Astrocyte of the hippocampus (primary cell): ENCODE results near the gene HMGXB4.

ENCODE experiments used
- DNase-seq: peaks from one replicate; pipeline ENCODE4 v3.0.0; 2011; ENCODE audit warnings: low read depth, low spot score

The HMGXB4 gene

GRCh38 chr22:35326854-35327562 is 69.7 kb downstream of the HMGXB4 start:
- no peak for DNase-seq

- no peak for DNase-seq
These were observed 70.6 kb downstream of the HMGXB4 start for GRCh38 chr22:35327690-35328471.

DNA sequence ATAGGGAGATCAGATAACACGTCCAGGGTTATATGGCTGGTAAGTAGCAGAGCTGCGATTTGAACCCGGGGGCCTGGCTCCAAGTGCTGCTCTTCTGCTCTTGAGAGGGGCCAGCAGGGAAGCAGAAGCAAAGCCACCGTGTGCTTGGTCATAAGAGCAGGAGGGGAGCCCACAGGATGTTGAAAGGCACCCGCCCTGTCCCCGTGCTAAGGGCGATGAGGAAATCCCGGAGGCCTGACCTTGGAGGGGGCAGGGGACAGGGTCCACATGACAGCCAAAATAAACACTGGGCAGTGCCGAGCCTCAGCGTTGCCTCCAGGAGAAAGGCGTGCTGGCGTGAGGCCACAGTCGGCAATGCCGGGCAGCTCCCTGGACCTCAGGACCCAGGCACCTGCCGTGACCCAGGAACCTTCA is 71.2 kb downstream of the HMGXB4 start:
- DNase-seq = no peak

- DNase-seq = no peak
These were observed 72.0 kb downstream of the HMGXB4 start for GRCh38 chr22:35329114-35329847.

DNA sequence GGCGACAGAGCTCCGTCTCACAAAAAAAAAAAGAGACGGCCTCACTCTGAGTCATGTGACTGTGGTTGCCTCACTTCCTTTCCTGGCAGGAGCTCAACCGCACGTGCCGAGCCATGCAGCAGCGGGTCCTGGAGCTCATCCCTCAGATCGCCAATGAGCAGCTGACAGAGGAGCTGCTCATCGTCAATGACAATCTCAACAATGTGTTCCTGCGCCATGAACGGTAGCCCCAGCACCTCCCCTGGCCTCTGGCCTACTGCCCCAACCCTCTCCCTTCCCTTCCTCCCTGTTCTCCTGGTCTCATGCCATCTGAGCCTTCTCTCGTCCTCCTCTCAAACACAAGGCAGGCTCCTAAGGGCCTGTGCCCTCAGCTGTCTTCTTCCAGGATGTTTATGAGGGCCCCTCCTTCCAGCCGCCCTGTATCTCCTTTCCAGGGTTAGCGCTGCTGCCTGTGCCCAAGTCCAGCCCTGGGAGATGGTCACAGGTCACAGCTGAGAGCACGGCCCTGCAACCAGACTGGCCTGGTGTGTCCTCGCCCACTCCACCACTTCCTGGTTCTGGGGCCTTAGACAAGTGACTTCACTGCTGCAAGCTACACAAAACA is 73.1 kb downstream of the HMGXB4 start:
- DNase-seq = peak; percentile 45

- DNase-seq = no peak
These were observed 75.0 kb downstream of the HMGXB4 start for GRCh38 chr22:35332278-35332677.

DNA sequence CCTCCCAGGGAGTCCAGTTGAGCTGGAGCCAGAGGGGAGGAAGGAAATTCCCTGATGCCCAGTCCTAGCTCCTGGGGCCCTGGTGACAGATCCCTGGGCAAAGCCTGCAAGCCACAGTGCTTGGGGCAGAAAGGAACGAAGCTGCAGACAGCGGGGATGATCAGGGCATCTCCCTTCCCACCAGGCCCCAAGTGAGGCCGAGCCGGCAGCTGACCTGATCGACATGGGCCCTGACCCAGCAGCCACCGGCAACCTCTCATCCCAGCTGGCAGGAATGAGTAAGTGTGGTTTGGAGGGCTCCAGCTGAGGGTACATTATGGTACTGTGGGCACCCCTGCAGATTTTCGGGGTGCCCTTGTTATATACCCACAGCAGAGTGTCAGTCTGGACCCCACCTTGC is 75.9 kb downstream of the HMGXB4 start:
- DNase-seq = no peak

- no peak for DNase-seq
These were observed 76.7 kb downstream of the HMGXB4 start for GRCh38 chr22:35334004-35334403.

GRCh38 chr22:35335468-35335867 is 78.2 kb downstream of the HMGXB4 start:
- no peak for DNase-seq

DNA sequence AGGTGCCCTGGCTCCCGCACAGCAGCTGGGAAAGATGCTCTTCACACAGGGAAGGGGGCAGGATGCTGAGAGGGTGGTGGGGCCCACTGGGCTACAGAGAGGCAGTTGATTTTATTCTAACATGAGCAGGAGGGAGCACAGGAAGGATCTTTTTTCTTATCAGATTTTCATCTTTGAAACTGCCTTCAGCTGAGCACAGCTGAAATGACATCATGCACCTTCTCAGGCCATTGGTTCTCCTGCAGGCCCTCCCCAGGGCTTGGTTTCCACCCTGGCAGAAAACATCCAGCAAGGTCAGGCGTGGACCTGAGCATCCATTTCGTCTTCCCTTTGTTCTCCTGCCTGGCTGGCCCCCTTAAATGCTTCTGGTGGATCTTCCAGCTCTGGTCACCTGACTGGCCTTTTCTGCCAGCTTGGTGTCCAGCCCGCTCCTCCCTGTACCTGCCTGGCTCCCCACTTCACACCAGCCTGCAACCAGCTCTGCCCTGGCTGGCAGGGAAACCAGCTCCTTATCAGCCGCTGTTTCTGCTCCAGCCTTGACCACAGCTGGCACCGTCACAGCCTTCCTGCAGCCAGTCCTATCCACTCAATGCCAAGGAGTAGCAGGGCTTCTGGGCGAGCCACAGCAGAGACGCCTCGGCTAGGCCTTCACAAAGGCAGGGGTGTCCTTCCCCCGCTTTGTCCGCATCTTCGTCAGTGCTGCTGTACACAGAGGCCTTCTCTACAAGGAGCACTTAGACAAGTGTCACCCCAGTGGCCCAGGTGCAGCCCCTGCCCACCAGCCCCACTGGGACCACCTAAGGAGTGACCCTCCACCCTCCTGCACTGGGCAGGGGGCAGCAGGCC is 78.9 kb downstream of the HMGXB4 start:
- peak; percentile 41 for DNase-seq

- DNase-seq = no peak
These were observed 80.6 kb downstream of the HMGXB4 start for GRCh38 chr22:35337932-35338331.

DNA sequence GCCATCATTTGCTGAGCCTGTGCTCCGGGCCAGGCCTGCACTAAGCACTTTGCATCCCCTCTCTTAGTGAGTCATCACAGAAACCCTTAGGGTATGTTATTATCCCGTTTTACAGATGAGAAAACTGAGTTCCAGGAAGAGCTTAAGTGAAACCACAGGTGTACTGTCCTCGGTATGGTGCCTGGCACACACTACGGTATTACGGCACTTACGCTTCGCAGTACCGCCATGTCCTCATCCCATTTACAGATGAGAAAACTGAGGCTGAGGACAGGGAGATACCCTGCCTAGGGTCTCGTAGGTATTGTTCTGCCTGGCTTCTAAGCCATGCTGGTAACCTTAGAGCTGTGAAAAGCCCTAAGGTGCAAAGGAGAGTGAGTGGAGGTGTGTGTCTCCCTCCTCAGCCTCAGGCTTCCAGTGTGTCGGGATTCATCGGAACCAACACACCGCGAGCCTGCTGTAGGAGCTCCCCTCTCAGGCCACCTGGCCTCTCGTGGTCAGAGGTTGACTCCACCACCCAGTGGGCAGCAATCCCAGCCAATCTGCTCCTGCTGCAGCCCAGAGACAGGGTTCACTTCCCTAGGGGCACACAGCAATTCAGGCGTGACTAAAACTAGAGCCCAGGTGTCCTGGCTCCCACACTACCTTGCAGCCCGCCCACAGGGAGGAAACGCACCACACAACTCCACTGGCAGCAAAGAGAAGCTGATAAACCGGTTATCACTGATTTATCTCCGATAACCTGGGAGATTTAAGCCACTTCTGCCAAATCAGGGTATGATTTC is 84.0 kb downstream of the HMGXB4 start:
- DNase-seq = no peak

GRCh38 chr22:35342390-35342789 is 85.1 kb downstream of the HMGXB4 start:
- DNase-seq = no peak

GRCh38 chr22:35343664-35344550 is 86.6 kb downstream of the HMGXB4 start:
- DNase-seq = no peak

DNA sequence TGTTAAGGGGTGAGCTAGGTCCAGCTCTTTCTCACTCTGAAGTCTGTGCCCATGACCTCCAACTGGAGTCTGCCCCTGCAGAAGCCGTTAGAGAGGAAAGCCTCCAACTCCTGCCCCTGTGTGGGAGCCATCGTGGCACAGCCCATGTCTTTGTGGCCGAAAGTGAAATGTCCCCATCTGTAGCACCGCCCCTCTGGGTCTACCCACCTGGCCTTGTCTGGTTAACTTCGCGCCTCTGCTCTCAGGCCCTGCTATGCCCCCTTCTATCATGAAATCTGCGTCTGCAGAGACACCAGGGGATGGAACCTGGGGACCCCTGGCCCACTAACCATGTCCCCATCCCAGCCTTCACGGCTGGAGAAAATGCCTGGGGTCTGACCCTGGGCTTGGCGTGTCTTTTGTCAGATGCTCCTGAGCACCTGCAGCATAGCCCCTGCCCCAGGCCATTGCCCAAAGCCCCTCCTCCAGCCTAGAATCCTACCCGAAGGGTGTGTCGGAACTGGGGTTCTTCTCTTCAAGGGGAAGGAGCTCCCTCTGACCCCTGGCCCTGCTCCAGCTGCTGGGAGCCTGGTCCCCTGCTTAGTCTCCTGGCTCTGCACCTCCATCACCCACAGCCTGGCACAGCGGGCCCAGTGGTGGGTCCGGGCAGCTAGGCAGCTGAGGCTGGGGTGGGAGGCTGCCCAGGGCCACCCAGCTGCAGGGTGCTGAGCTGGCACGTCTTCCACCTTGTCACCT is 87.8 kb downstream of the HMGXB4 start:
- DNase-seq = no peak
